H9 (cell line): ENCODE data around the gene TMEM237. TPM values are rescaled to one million over a fixed set of nuclear protein-coding genes. Genes with fewer than 3 reads are reported as not detected.

ENCODE experiments used
- DNase-seq: peaks from one replicate; pipeline ENCODE4 v3.0.0-alpha.2; 2017
- H2AFZ ChIP-seq: one replicate; pipeline ENCODE4 v1.6.1; 2013; ENCODE audit warnings: mild to moderate bottlenecking, low read length, control low read depth, moderate library complexity
- H2AK5ac ChIP-seq: 2 replicates; pipeline ENCODE4 v1.6.1; 2013; ENCODE audit warnings: low read length, control low read depth, mixed read lengths; ENCODE audit not compliant: insufficient read length
- H2BK120ac ChIP-seq: one replicate; pipeline ENCODE4 v1.6.1; 2013; ENCODE audit warnings: low read depth, mild to moderate bottlenecking, low read length, control low read depth, inconsistent platforms; ENCODE audit not compliant: poor library complexity, severe bottlenecking
- H2BK12ac ChIP-seq: 2 replicates; pipeline ENCODE4 v1.6.1; 2013; ENCODE audit warnings: low read length, control low read depth, mixed read lengths, low read depth; ENCODE audit not compliant: insufficient read length
- H2BK15ac ChIP-seq: 2 replicates; pipeline ENCODE4 v1.6.1; 2013; ENCODE audit warnings: low read depth, low read length, control low read depth
- H2BK20ac ChIP-seq: one replicate; pipeline ENCODE4 v1.6.1; 2013; ENCODE audit warnings: low read depth, mild to moderate bottlenecking, low read length, control low read depth, inconsistent platforms; ENCODE audit not compliant: poor library complexity, severe bottlenecking
- H2BK5ac ChIP-seq: 2 replicates; pipeline ENCODE4 v1.6.1; 2013; ENCODE audit warnings: low read length, control low read depth, mixed read lengths; ENCODE audit not compliant: insufficient read length
- H3K14ac ChIP-seq: 2 replicates; pipeline ENCODE4 v1.6.1; 2013; ENCODE audit warnings: low read length, control low read depth; ENCODE audit not compliant: insufficient read depth
- H3K18ac ChIP-seq: 2 replicates; pipeline ENCODE4 v1.6.1; 2013; ENCODE audit warnings: low read depth, mild to moderate bottlenecking, mixed read lengths, low read length, control low read depth; ENCODE audit not compliant: insufficient read length
- H3K23ac ChIP-seq: 2 replicates; pipeline ENCODE4 v1.6.1; 2013; ENCODE audit warnings: low read length, control low read depth, mixed read lengths, low read depth; ENCODE audit not compliant: insufficient read length
- H3K23me2 ChIP-seq: 2 replicates; pipeline ENCODE4 v1.6.1; 2013; ENCODE audit warnings: low read depth, mild to moderate bottlenecking, mixed read lengths, low read length, control low read depth; ENCODE audit not compliant: insufficient read length, poor library complexity, severe bottlenecking
- H3K27ac ChIP-seq: 2 replicates; pipeline ENCODE4 v1.5.1; 2013; ENCODE audit warnings: low read length, control low read depth, mixed read lengths, low read depth; ENCODE audit not compliant: insufficient read length
- H3K27me3 ChIP-seq: 2 replicates; pipeline ENCODE4 v1.6.1; 2013; ENCODE audit warnings: low read length, control low read depth, inconsistent platforms; ENCODE audit not compliant: insufficient read depth
- H3K4ac ChIP-seq: 2 replicates; pipeline ENCODE4 v1.6.1; 2013; ENCODE audit warnings: low read depth, mild to moderate bottlenecking, control low read depth, inconsistent platforms, low read length, moderate library complexity
- H3K4me1 ChIP-seq: 2 replicates; pipeline ENCODE4 v1.6.1; 2013; ENCODE audit warnings: low read length, control low read depth, inconsistent platforms; ENCODE audit not compliant: insufficient read depth
- H3K4me2 ChIP-seq: 2 replicates; pipeline ENCODE4 v1.6.1; 2013; ENCODE audit warnings: low read length, control low read depth, mixed read lengths; ENCODE audit not compliant: insufficient read length, insufficient read depth
- H3K56ac ChIP-seq: 2 replicates; pipeline ENCODE4 v1.6.1; 2013; ENCODE audit warnings: low read depth, mild to moderate bottlenecking, mixed read lengths, low read length, control low read depth; ENCODE audit not compliant: insufficient read length
- H3K79me1 ChIP-seq: 2 replicates; pipeline ENCODE4 v1.6.1; 2013; ENCODE audit warnings: low read depth, mild to moderate bottlenecking, moderate library complexity, low read length, control low read depth, inconsistent platforms; ENCODE audit not compliant: insufficient read depth, poor library complexity, severe bottlenecking
- H3K79me2 ChIP-seq: 2 replicates; pipeline ENCODE4 v1.6.1; 2013; ENCODE audit warnings: low read length, control low read depth, inconsistent platforms; ENCODE audit not compliant: insufficient read depth
- H3K9ac ChIP-seq: 2 replicates; pipeline ENCODE4 v1.6.1; 2013; ENCODE audit warnings: low read length, control low read depth, mixed read lengths; ENCODE audit not compliant: insufficient read length; ENCODE audit errors: extremely low read depth
- H3K9me3 ChIP-seq: one replicate; pipeline ENCODE4 v1.6.1; 2013; ENCODE audit warnings: low read depth, low read length, inconsistent platforms; ENCODE audit not compliant: control insufficient read depth
- H3T11ph ChIP-seq: one replicate; pipeline ENCODE4 v1.6.1; 2013; ENCODE audit warnings: mild to moderate bottlenecking, low read length, control low read depth, inconsistent platforms
- H4K20me1 ChIP-seq: one replicate; pipeline ENCODE4 v1.6.1; 2013; ENCODE audit not compliant: control insufficient read depth, insufficient read length, insufficient read depth
- H4K5ac ChIP-seq: 2 replicates; pipeline ENCODE4 v1.6.1; 2013; ENCODE audit warnings: low read depth, mild to moderate bottlenecking, mixed read lengths, low read length, control low read depth; ENCODE audit not compliant: insufficient read length
- H4K8ac ChIP-seq: replicated peaks from 2 replicates; pipeline ENCODE4 v1.6.1; 2013; ENCODE audit warnings: low read length, control low read depth, mixed read lengths, low read depth; ENCODE audit not compliant: insufficient read length
- H4K91ac ChIP-seq: 2 replicates; pipeline ENCODE4 v1.6.1; 2013; ENCODE audit warnings: low read depth, mild to moderate bottlenecking, moderate library complexity, mixed read lengths, low read length, control low read depth; ENCODE audit not compliant: insufficient read length
- H3K27ac Mint-ChIP-seq, 3 experiments: 2 replicates in 2 of 3; 3 replicates in 1 of 3; pipeline ENCODE4 v1.8.0; 2020 to 2021; ENCODE audit warnings: mixed read lengths in 3 of 3, mild to moderate bottlenecking in 1 of 3, moderate library complexity in 1 of 3
- H3K27me3 Mint-ChIP-seq: 2 replicates; pipeline ENCODE4 v1.8.0; 2021; ENCODE audit warnings: low read depth, mild to moderate bottlenecking, moderate library complexity, mixed read lengths
- H3K36me3 Mint-ChIP-seq, 3 experiments: 2 replicates in 2 of 3; 3 replicates in 1 of 3; pipeline ENCODE4 v1.8.0; 2020 to 2021; ENCODE audit warnings: low read depth in 3 of 3, mixed read lengths in 3 of 3; ENCODE audit not compliant: insufficient read depth in 1 of 3
- H3K4me1 Mint-ChIP-seq, 2 experiments: 2 replicates each; pipeline ENCODE4 v1.8.0; 2020; ENCODE audit warnings: mixed read lengths in 2 of 2
- H3K4me3 Mint-ChIP-seq, 2 experiments: 2 replicates in 1 of 2; 3 replicates in 1 of 2; pipeline ENCODE4 v1.8.0; 2020 to 2021; ENCODE audit warnings: mild to moderate bottlenecking in 2 of 2, mixed read lengths in 2 of 2, moderate library complexity in 1 of 2
- H3K9me3 Mint-ChIP-seq, 2 experiments: 2 replicates in 1 of 2; 3 replicates in 1 of 2; pipeline ENCODE4 v1.8.0; 2020; ENCODE audit warnings: mild to moderate bottlenecking in 2 of 2, mixed read lengths in 2 of 2, moderate library complexity in 1 of 2
- CTCF ChIP-seq: fragments of 200-600 bp; sonication (generic); conservative IDR thresholded peaks from 3 replicates; pipeline ENCODE4 v1.8.0; 2021; ENCODE audit warnings: antibody characterized with exemption, mild to moderate bottlenecking
- WGBS: extraction: QIAGEN DNeasy Blood & Tissue Kit; methylation state at CpG from one replicate; pipeline ENCODE4 v1.1.7; 2013; ENCODE audit warnings: missing lambda C conversion rate, low lambda C conversion rate, mixed read lengths; ENCODE audit not compliant: insufficient read length; ENCODE audit errors: extremely low coverage; 5-methylcytosine and 5-hydroxymethylcytosine counted together
- total RNA-seq: library from RNA; stranded (reverse); gene quantifications from 2 replicates; pipeline ENCODE4 v1.2.1, GENCODE V29; 2021

TMEM237 gene
- total RNA-seq, 1 experiment from 2014 or later = 37.7 TPM

- Histone ChIP-seq H3K9ac (no peak overlapping the region), H3K9me3 (no peaks in the 10 kb centered on the region), H3K56ac (no peak overlapping the region), H3K18ac (no peak overlapping the region), H3K79me1 (no peaks in the 10 kb centered on the region), H3K4me2 (no peak overlapping the region), H2BK12ac (no peak overlapping the region), H3K14ac (no peak overlapping the region), H2AK5ac (no peak overlapping the region), H3K4me1 (no peaks in the 10 kb centered on the region), H4K5ac (no peak overlapping the region), H3K27me3 (no peaks in the 10 kb centered on the region), H3K79me2 (no peaks in the 10 kb centered on the region), H4K8ac (no peak overlapping the region), H3K23ac (no peak overlapping the region), H4K91ac (no peak overlapping the region), H3K4ac (no peak overlapping the region), H2BK20ac (no peak overlapping the region), H2BK15ac (no peak overlapping the region), H3K27ac (no peak overlapping the region), H3T11ph (no peak overlapping the region), H2BK120ac (no peak overlapping the region), H2AFZ (no peak overlapping the region), H2BK5ac (no peak overlapping the region), H3K23me2 (no peaks in the 10 kb centered on the region), H4K20me1 (no peaks in the 10 kb centered on the region)
- no peaks in the 10 kb centered on the region for H3K4me1 Mint-ChIP-seq
- H3K9me3 Mint-ChIP-seq = peaks cover 0 to 7% of the 10 kb centered on the region in 2 experiments; a peak in 2 of 5 replicates
- no CpG with 5 or more reads among the region's 8 CpGs for WGBS
- no peaks in the 10 kb centered on the region; the same call in 1 of the 2 replicates for H3K27me3 Mint-ChIP-seq
- H3K27ac Mint-ChIP-seq = no peak overlapping the region
- H3K4me3 Mint-ChIP-seq = no peak overlapping the region
- H3K36me3 Mint-ChIP-seq = no peaks in the 10 kb centered on the region; a peak in 1 of 7 replicates
- no peak for DNase-seq
- no peak for TF ChIP-seq CTCF
These were observed 45.9 kb downstream of the TMEM237 start for GRCh38 chr2:201597397-201597796.
